Activated CD8-positive, alpha-beta T cell treated with anti-CD3 and anti-CD28 coated beads, Interleukin-2, amount 10 ng/mL, durations not matched to agents 7 days and 5 days (primary cell): ENCODE data around the gene ETV7. TPM values are rescaled to one million over a fixed set of nuclear protein-coding genes. Genes with fewer than 3 reads are reported as not detected.

Source experiments
- ATAC-seq: fragments of 150-1000 bp; cut with Tn5 transposase; one replicate; pipeline ENCODE4 v1.10.0; 2021; ENCODE audit warnings: moderate library complexity
- CTCF ChIA-PET: fragments of 350-600 bp; sonication (Branson Sonifier 250); formaldehyde crosslinking; loops from one replicate; lab custom pipeline; 2021; ENCODE audit warnings: antibody characterized with exemption; lab: Charles Lee
- POLR2A ChIA-PET: fragments of 350-600 bp; sonication (Branson Sonifier 250); formaldehyde crosslinking; loops from one replicate; lab custom pipeline; 2021; ENCODE audit warnings: antibody characterized with exemption; lab: Charles Lee
- DNase-seq: peaks from one replicate; pipeline ENCODE4 v3.0.0-alpha.2; 2020
- H3K27ac Mint-ChIP-seq: one replicate; pipeline ENCODE4 v1.8.0; 2021; ENCODE audit warnings: mild to moderate bottlenecking, mixed read lengths
- H3K27me3 Mint-ChIP-seq: one replicate; pipeline ENCODE4 v1.8.0; 2021; ENCODE audit warnings: low read depth, mixed read lengths
- H3K36me3 Mint-ChIP-seq: one replicate; pipeline ENCODE4 v1.8.0; 2021; ENCODE audit warnings: low read depth, mixed read lengths
- H3K4me1 Mint-ChIP-seq: one replicate; pipeline ENCODE4 v1.8.0; 2021; ENCODE audit warnings: low read depth, mixed read lengths
- H3K4me3 Mint-ChIP-seq: one replicate; pipeline ENCODE4 v1.8.0; 2021; ENCODE audit warnings: mild to moderate bottlenecking, mixed read lengths
- H3K9me3 Mint-ChIP-seq: one replicate; pipeline ENCODE4 v1.8.0; 2022; ENCODE audit warnings: mixed read lengths; ENCODE audit not compliant: insufficient read depth
- total RNA-seq, 2 experiments: library from RNA; stranded (reverse); gene quantifications; one replicate each; pipeline ENCODE4 v1.2.3, GENCODE V29; 2021

Gene ETV7
- total RNA-seq, 2 experiments from 2014 or later: 3.5 to 4.6 TPM

DNA sequence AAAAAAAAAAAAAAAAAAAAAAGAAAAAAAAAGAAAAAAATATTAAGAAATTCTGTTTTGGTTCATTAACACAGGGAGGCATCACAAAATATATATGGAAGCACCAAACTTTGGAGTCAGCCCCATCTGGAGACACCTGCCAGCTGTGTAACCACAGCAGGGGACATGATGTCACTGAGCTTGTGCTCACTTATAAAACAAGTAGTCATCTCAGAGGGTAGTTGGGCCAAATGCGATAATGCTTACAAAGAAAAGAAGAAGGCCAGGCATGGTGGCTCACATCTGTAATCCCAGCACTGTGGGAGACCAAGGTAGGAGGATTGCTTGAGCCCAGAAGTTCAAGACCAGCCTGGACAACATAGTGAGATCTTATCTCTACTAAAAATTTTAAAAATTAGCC, 49.7 kb downstream of the ETV7 start:
- no peak for DNase-seq
- Mint-ChIP-seq H3K36me3 (no peaks in the 10 kb centered on the region), H3K27me3 (peaks cover 56% of the 10 kb centered on the region), H3K27ac (no peak overlapping the region), H3K4me1 (peaks cover 11% of the 10 kb centered on the region), H3K9me3 (no peaks in the 10 kb centered on the region), H3K4me3 (no peak overlapping the region)
- no peak for ATAC-seq
- ChIA-PET POLR2A (no interaction called here), CTCF (interaction anchor here (1.2 kb wide), 1 partner anchor 216 kb away, joined by 3 read pairs; no protein-coding TSS in a partner anchor)

DNA sequence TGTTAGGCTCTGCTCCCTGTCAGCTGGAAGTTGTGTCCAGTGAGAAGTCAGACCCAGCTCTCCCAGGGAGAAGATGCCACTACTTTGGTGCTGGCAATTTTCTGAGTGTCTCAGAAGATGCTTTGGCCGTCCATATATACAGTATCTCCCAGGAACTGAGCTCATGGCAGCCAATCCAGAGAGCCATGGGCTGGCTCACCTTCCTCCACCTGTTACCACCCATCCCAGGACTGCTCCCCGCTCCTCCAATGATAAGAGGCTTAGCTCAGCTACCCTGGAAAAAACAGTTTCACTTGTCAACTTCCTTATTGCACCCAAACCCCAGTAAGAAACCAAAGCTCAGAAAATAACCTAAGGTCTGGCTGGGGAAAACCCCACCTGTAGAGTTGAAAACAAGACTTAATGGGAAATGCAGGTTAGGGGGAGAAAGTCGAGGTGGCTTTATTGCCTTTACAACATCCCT, 50.7 kb downstream of the ETV7 start, which contains the start of gene BNIP5:
BNIP5 (minus strand) TSS at position 110 of the 463 bp plus-strand sequence. CDS start 6,198 bp downstream, outside the sequence.
- DNase-seq (no peak), ATAC-seq (no peak)
- peaks cover 56% of the 10 kb centered on the region for H3K27me3 Mint-ChIP-seq
- H3K4me1 Mint-ChIP-seq: peaks cover 11% of the 10 kb centered on the region
- H3K4me3 Mint-ChIP-seq: no peak within 1 kb of the TSS
- POLR2A ChIA-PET: no interaction called here
- no peaks in the 10 kb centered on the region for H3K9me3 Mint-ChIP-seq
- H3K36me3 Mint-ChIP-seq: no peaks in the 10 kb centered on the region
- no peak within 1 kb of the TSS for H3K27ac Mint-ChIP-seq
- CTCF ChIA-PET: interaction anchor here (1.0 to 1.9 kb wide), 4 partner anchors 24 to 215 kb away, joined by 3 to 7 read pairs (median 4); no protein-coding TSS in a partner anchor

DNA sequence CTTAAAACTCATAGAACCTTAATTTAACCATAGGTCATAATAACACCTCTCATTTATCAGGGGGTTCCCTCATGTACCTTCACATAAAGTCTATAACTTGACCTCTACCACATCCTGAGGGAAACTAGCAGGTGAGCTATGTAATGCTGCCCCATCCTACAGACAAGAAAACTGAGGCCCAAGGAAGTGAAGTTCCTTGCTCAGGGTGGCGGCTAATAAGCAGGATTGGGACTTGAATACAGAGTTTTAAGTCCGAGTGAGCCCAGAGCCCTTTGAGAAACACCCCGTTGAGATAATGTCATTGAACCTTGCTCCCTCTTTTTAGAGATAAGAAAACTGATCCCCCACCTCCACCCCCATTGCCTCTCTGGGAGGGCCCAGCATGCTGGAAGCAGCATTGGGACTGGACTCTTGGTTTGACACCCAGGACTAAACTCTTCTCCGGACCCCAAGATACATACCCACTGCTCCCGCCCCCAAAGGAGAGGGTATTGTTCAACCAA, 51.2 kb downstream of the ETV7 start:
- H3K27me3 Mint-ChIP-seq: peaks cover 56% of the 10 kb centered on the region
- CTCF ChIA-PET: interaction anchor here (1.0 to 1.9 kb wide), 3 partner anchors 24 to 34 kb away, joined by 4 to 7 read pairs (median 4); no protein-coding TSS in a partner anchor

DNA sequence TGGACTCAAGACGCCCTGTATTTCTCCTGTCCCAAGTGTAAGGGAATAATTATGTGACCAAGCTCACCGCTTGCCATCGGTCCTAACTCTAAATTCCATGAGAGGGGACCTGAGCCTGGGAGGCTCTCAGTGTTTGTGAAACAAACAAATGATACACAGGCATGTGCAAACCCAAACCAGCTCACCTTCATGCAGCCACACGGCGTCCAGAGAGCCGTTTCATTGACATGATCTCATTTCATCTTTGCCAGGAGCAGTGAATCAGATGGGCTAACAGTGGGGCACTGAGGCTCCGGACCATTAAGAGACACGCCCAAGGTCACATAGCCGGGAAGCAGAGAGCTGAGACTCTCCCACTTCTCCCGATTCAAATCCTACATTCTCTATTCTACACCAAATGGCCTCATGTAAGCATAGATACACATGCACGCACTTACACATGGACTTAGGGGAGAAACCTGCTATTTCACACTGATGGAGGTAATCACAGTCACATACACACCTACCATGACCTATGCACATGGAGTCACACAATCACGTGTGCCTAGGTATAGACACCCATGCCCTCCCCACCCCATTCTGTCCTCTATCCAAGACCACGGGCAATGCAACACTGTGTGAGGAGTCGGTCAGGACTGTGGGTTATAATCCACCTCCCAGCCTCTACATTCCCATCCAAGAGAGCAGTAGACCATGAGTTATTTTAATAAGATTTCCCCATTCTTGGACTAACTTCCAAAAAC, 51.8 kb downstream of the ETV7 start:
- DNase-seq (no peak), ATAC-seq (no peak)
- peaks cover 53% of the 10 kb centered on the region for H3K27me3 Mint-ChIP-seq
- no peak overlapping the region for H3K4me3 Mint-ChIP-seq
- ChIA-PET POLR2A (no interaction called here), CTCF (interaction anchor here (1.9 kb wide), 1 partner anchor 26 kb away, joined by 4 read pairs; no protein-coding TSS in a partner anchor)
- H3K9me3 Mint-ChIP-seq: no peaks in the 10 kb centered on the region
- H3K36me3 Mint-ChIP-seq: no peaks in the 10 kb centered on the region
- H3K4me1 Mint-ChIP-seq: peaks cover 7% of the 10 kb centered on the region
- no peak overlapping the region for H3K27ac Mint-ChIP-seq

More for the DNA sequence above, 51.2 kb downstream of the ETV7 start:
- peaks cover 11% of the 10 kb centered on the region for H3K4me1 Mint-ChIP-seq
- no peak overlapping the region for H3K4me3 Mint-ChIP-seq
- no peaks in the 10 kb centered on the region for H3K36me3 Mint-ChIP-seq
- POLR2A ChIA-PET: no interaction called here
- DNase-seq (no peak), ATAC-seq (no peak)
- H3K27ac Mint-ChIP-seq: no peak overlapping the region
- no peaks in the 10 kb centered on the region for H3K9me3 Mint-ChIP-seq

DNA sequence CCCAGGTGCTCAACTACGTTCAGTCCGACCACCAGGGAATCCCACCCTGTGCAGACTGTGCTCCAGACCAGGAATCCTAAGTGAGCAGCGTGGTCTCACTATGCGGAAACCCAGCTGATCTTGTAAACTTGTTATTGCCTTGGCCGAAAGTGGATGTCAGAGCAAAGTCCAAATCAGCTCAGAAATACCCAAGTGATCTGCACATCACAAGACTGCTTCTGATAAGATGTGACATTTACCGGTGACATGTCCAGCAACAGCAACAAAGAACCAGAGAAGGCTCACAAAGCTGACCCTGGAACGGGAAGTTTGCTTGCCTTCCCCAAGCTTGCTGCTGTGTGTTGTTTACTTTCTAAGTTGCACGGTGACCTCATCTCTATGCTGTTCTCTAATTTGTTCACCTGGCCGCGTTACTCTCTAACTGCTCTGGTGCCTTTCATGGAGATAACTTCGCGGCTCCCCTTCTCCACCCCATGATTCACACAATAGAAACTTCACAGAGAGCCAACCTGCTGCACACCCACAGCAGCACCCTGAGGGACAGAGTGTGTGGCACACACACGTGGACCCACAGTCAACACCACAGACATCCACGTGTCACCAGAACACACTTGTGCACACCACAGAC, 52.5 kb downstream of the ETV7 start:
- Mint-ChIP-seq H3K4me1 (peaks cover 7% of the 10 kb centered on the region), H3K4me3 (no peak overlapping the region), H3K9me3 (no peaks in the 10 kb centered on the region), H3K27ac (no peak overlapping the region), H3K36me3 (no peaks in the 10 kb centered on the region), H3K27me3 (peaks cover 47% of the 10 kb centered on the region)
- no peak for DNase-seq
- ATAC-seq: no peak
- ChIA-PET POLR2A (no interaction called here), CTCF (interaction anchor here (2.3 kb wide), 1 partner anchor 32 kb away, joined by 7 read pairs; no protein-coding TSS in a partner anchor)

DNA sequence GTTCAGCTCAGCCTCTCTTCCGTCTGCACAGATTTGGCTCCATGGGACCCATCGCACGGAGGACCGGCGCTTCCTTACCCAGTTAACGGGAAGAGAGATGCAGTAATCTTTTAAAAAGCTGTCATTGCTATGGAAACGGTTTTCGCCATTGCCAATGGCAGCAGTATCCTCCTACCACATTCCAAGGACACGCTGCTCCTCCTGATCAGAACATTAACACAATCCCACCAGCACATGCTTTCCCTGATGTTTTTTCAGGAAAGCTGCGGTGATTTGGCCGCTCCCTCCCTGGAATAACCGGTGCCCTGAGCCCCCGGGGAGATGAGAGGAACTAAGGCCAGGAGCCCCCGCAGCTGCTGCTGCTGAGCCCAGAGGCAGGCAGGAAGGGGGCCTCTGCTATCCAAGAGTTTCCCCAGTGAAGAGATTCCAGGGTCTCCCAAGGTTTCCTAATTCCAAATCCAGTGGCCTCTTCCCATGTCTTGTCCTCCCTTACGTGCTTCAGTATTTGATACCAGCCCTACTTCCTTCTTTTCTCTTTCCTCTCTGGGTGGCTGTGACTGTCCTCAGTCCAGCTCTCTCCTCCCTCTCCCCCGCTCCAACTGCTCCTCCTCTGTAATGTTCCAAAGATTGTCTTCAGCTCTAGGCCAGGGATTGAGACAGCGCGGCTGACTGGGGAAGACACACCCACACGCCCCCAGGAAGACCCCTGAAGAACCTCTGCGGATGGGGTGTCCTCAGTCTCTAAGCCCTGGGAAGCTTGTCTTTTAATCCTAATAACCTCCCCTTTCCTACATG, 53.3 kb downstream of the ETV7 start:
- no peak for DNase-seq
- peaks cover 5% of the 10 kb centered on the region for H3K4me1 Mint-ChIP-seq
- no peaks in the 10 kb centered on the region for H3K36me3 Mint-ChIP-seq
- H3K4me3 Mint-ChIP-seq: no peak overlapping the region
- ATAC-seq: no peak
- no peaks in the 10 kb centered on the region for H3K9me3 Mint-ChIP-seq
- H3K27me3 Mint-ChIP-seq: peaks cover 39% of the 10 kb centered on the region
- H3K27ac Mint-ChIP-seq: no peak overlapping the region
- POLR2A ChIA-PET: no interaction called here
- CTCF ChIA-PET: interaction anchor here (2.3 kb wide), 1 partner anchor 32 kb away, joined by 7 read pairs; no protein-coding TSS in a partner anchor

DNA sequence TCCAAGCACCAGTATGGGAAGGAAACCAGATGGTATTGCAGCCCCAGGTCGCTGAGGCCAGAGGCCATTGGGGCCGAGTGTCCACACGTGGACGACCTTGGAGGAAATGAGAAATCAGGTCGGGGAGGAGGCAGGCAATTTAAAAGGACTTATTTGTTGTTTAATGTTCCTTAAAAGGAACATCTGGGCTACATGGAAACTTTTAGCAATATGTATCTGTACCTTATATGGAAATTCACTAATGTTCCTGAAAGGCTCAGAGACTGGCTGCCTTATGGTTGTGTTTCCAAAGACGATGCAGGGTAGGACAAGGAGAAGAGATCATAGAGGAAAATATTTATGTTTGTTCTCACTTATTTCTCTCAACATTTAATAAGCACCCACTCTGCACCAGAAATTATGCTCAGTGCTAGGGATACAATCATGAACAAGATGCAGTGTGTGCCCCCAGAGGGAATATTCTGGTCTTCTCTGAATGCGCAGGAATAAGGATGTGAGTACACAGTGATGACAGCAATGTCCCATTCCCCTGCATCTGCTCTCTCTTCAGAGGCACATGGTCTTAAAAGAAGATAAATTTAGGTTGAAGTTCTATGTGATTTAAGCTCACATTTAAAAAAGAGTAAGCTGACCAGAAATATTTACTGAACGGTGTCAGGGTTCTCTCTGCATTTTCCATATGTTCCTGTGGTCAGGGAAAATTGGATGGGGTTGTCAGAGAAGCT, 54.1 kb downstream of the ETV7 start:
- H3K27ac Mint-ChIP-seq: no peak overlapping the region
- no peak for DNase-seq
- H3K4me1 Mint-ChIP-seq: peaks cover 5% of the 10 kb centered on the region
- no peaks in the 10 kb centered on the region for H3K9me3 Mint-ChIP-seq
- POLR2A ChIA-PET: no interaction called here
- CTCF ChIA-PET: interaction anchor here (1.1 to 2.3 kb wide), 2 partner anchors 8 to 31 kb away, joined by 4 to 7 read pairs; no protein-coding TSS in a partner anchor
- no peaks in the 10 kb centered on the region for H3K36me3 Mint-ChIP-seq
- no peak overlapping the region for H3K4me3 Mint-ChIP-seq
- ATAC-seq: no peak
- H3K27me3 Mint-ChIP-seq: peaks cover 36% of the 10 kb centered on the region

DNA sequence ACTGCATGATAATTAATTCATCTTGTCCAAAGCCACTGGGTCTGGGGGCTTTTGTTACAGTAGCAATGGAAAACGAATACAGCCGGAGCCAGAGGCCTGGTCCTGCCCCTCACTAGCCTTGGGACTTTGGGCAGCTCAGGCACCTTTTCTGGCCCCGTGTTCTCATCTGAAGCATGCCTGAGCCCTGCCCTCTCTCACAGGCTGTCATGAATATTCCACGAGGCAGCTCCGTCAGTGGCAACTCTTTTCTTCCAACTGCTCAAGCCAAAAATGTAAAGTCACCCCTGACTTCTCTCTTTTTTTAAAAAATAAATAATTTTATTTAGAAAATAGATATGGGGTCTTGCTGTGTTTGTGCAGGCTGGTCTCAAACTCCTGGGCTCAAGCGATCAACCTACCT, 56.1 kb downstream of the ETV7 start:
- DNase-seq (no peak), ATAC-seq (no peak)
- CTCF ChIA-PET: no interaction called here
- POLR2A ChIA-PET: no interaction called here
- peaks cover 35% of the 10 kb centered on the region for H3K27me3 Mint-ChIP-seq
- H3K36me3 Mint-ChIP-seq: no peaks in the 10 kb centered on the region
- H3K27ac Mint-ChIP-seq: no peak overlapping the region
- H3K4me3 Mint-ChIP-seq: no peak overlapping the region
- H3K9me3 Mint-ChIP-seq: no peaks in the 10 kb centered on the region
- no peaks in the 10 kb centered on the region for H3K4me1 Mint-ChIP-seq

DNA sequence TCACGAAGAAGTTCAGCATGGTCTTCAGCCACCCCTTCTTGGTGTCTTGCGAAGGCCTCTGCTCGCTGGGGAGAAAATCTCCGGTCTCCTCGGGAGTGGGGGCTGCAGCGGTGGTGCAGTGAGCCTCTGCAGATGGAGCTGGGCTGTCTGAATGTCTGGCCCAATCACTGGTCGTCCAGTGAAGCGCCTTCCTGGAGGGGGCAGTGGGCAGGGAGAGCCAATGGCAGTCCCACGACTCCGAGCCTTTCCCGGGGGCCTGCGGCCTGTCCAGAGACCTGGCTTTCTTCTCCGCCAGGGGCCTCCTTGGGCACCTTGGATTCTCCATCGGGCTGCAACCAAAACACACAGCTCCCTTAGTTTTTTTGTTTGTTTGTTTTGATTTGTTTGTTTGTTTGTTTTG, 57.1 kb downstream of the ETV7 start:
- Mint-ChIP-seq H3K27ac (no peak overlapping the region), H3K9me3 (no peaks in the 10 kb centered on the region), H3K27me3 (peaks cover 33% of the 10 kb centered on the region), H3K4me3 (no peak overlapping the region), H3K36me3 (no peaks in the 10 kb centered on the region), H3K4me1 (no peaks in the 10 kb centered on the region)
- CTCF ChIA-PET: interaction anchor here (0.9 kb wide), 1 partner anchor 28 kb away, joined by 3 read pairs; no protein-coding TSS in a partner anchor
- no peak for DNase-seq
- POLR2A ChIA-PET: no interaction called here
- no peak for ATAC-seq

DNA sequence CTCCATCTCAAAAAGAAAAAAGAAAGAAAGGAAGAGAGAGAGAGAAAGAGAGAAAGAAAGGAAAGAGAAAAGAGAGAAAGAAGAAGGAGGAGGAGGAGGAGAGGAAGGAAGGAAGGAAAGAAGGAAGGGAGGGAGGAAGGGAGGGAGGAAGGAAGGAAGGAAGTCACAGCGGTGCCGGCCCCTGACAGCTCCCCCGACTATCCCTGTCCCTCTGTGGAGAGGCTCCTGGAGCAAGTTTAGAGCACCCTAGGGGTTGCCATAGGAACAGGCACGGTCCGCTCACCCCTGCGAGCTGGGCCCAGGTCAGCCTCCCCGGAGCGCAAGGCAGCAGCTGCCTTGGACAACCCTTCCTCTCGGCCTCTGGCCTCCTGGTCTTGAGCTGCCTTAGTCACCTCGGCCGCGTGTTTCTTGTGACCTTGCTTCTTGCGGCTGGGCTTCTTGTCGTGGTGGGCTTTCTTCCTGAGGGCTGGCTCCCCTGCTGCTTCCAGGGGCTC, 57.6 kb downstream of the ETV7 start:
- ATAC-seq (no peak), DNase-seq (no peak)
- H3K4me3 Mint-ChIP-seq: no peak overlapping the region
- no peak overlapping the region for H3K27ac Mint-ChIP-seq
- H3K4me1 Mint-ChIP-seq: no peaks in the 10 kb centered on the region
- CTCF ChIA-PET: interaction anchor here (0.9 to 2.0 kb wide), 2 partner anchors 11 to 27 kb away, joined by 3 to 12 read pairs; no protein-coding TSS in a partner anchor
- POLR2A ChIA-PET: no interaction called here
- no peaks in the 10 kb centered on the region for H3K36me3 Mint-ChIP-seq
- H3K27me3 Mint-ChIP-seq: peaks cover 28% of the 10 kb centered on the region
- H3K9me3 Mint-ChIP-seq: no peaks in the 10 kb centered on the region
